ENCODE measurements around the gene RAB3IL1. TPM values are rescaled to one million over a fixed set of nuclear protein-coding genes. Genes with fewer than 3 reads are reported as not detected.

The RAB3IL1 gene
- total RNA-seq, 1 experiment from 2014 or later = 7.9 TPM

GRCh38 chr11:61851900-61852295 is 65.5 kb downstream of the RAB3IL1 start:
- Histone ChIP-seq H3K4me1 (ENCODE audit: insufficient read depth, low read length) (no peaks in the 10 kb centered on the region), H3K27me3 (ENCODE audit: low read length) (no peaks in the 10 kb centered on the region), H3K9me2 (replicated peaks; ENCODE audit: low read length) (no peaks in the 10 kb centered on the region), H2AFZ (ENCODE audit: low read length) (no peak overlapping the region), H3K4me2 (ENCODE audit: low read length) (no peak overlapping the region), H3K4me3 (ENCODE audit: low read length) (no peak overlapping the region), H3K79me2 (ENCODE audit: low read length) (no peaks in the 10 kb centered on the region), H3F3A (ENCODE audit: low read length, unreplicated experiment) (no peaks in the 10 kb centered on the region), H3K9ac (ENCODE audit: low read length) (no peak overlapping the region), H3K9me3 (ENCODE audit: low read length) (no peaks in the 10 kb centered on the region), H3K27ac (ENCODE audit: low read length) (no peak overlapping the region), H4K20me1 (ENCODE audit: low read length) (no peaks in the 10 kb centered on the region), H3K36me3 (ENCODE audit: low read depth, low read length) (peaks cover 22% of the 10 kb centered on the region)
- ATAC-seq (no peak), DNase-seq (no peak)
- POLR2A ChIA-PET (ENCODE audit: unreplicated experiment) = no interaction called here
- CTCF ChIA-PET = no interaction called here
- intact Hi-C loops (cut with micrococcal nuclease) = no loop called here
- BruUV-seq (replicated peaks) = no TSS peak
- TF ChIP-seq EZH2phosphoT487 (IDR thresholded peaks at IDR 0.05; ENCODE audit: borderline replicate concordance, low read length) = no peak
- no peak for TF ChIP-seq EZH2 (IDR thresholded peaks at IDR 0.05; ENCODE audit: low read length, unreplicated experiment)
- no peak for TF ChIP-seq CTCF (conservative IDR thresholded peaks at IDR 0.05; ENCODE audit: low read depth, low read length)

- CTCF ChIA-PET = no interaction called here
- intact Hi-C loops (cut with micrococcal nuclease) = no loop called here
- POLR2A ChIA-PET (ENCODE audit: unreplicated experiment) = no interaction called here
- ATAC-seq = no peak
- H3K27me3 ChIP-seq (ENCODE audit: low read length) = no peaks in the 10 kb centered on the region
- no peak overlapping the region for H3K4me3 ChIP-seq (ENCODE audit: low read length)
- H3K79me2 ChIP-seq (ENCODE audit: low read length) = no peaks in the 10 kb centered on the region
- TF ChIP-seq EZH2 (IDR thresholded peaks at IDR 0.05; ENCODE audit: low read length, unreplicated experiment) (no peak), CTCF (conservative IDR thresholded peaks at IDR 0.05; ENCODE audit: low read depth, low read length) (no peak), EZH2phosphoT487 (IDR thresholded peaks at IDR 0.05; ENCODE audit: borderline replicate concordance, low read length) (no peak)
- peaks cover 22% of the 10 kb centered on the region for H3K36me3 ChIP-seq (ENCODE audit: low read depth, low read length)
- no peaks in the 10 kb centered on the region for H3K9me3 ChIP-seq (ENCODE audit: low read length)
- no peak overlapping the region for H3K4me2 ChIP-seq (ENCODE audit: low read length)
- H3K4me1 ChIP-seq (ENCODE audit: insufficient read depth, low read length) = no peaks in the 10 kb centered on the region
- no peak overlapping the region for H2AFZ ChIP-seq (ENCODE audit: low read length)
- no peak for DNase-seq
- H4K20me1 ChIP-seq (ENCODE audit: low read length) = no peaks in the 10 kb centered on the region
- BruUV-seq (replicated peaks) = no TSS peak
- H3F3A ChIP-seq (ENCODE audit: low read length, unreplicated experiment) = no peaks in the 10 kb centered on the region
- H3K27ac ChIP-seq (ENCODE audit: low read length) = no peak overlapping the region
- no peaks in the 10 kb centered on the region for H3K9me2 ChIP-seq (replicated peaks; ENCODE audit: low read length)
- no peak overlapping the region for H3K9ac ChIP-seq (ENCODE audit: low read length)
Observed at GRCh38 chr11:61851113-61851899, 66.1 kb downstream of the RAB3IL1 start.

GRCh38 chr11:61850687-61851086 is 66.7 kb downstream of the RAB3IL1 start:
- Histone ChIP-seq H4K20me1 (ENCODE audit: low read length) (no peaks in the 10 kb centered on the region), H3K36me3 (ENCODE audit: low read depth, low read length) (peaks cover 22% of the 10 kb centered on the region), H3K4me3 (ENCODE audit: low read length) (no peak overlapping the region), H2AFZ (ENCODE audit: low read length) (no peak overlapping the region), H3K9me3 (ENCODE audit: low read length) (no peaks in the 10 kb centered on the region), H3K4me2 (ENCODE audit: low read length) (no peak overlapping the region), H3F3A (ENCODE audit: low read length, unreplicated experiment) (no peaks in the 10 kb centered on the region), H3K27me3 (ENCODE audit: low read length) (no peaks in the 10 kb centered on the region), H3K9ac (ENCODE audit: low read length) (no peak overlapping the region), H3K9me2 (replicated peaks; ENCODE audit: low read length) (no peaks in the 10 kb centered on the region), H3K27ac (ENCODE audit: low read length) (no peak overlapping the region), H3K4me1 (ENCODE audit: insufficient read depth, low read length) (no peaks in the 10 kb centered on the region), H3K79me2 (ENCODE audit: low read length) (no peaks in the 10 kb centered on the region)
- no TSS peak for BruUV-seq (replicated peaks)
- no peak for TF ChIP-seq EZH2 (IDR thresholded peaks at IDR 0.05; ENCODE audit: low read length, unreplicated experiment)
- TF ChIP-seq EZH2phosphoT487 (IDR thresholded peaks at IDR 0.05; ENCODE audit: borderline replicate concordance, low read length) = no peak
- no peak for TF ChIP-seq CTCF (conservative IDR thresholded peaks at IDR 0.05; ENCODE audit: low read depth, low read length)
- intact Hi-C loops (cut with micrococcal nuclease) = no loop called here
- ATAC-seq (no peak), DNase-seq (no peak)
- CTCF ChIA-PET = no interaction called here
- POLR2A ChIA-PET (ENCODE audit: unreplicated experiment) = no interaction called here
